ENCODE data around the gene NCAM1.

GRCh38 chr11:113283881-113284280 is 322.7 kb downstream of the NCAM1 start:
- TF ChIP-seq FOSL2 (IDR thresholded peaks at IDR 0.05) (no peak), FOSL2 (CRISPR knock-in tag; IDR thresholded peaks at IDR 0.05) (no peak), USF2 (IDR thresholded peaks at IDR 0.05) (no peak), CHD2 (IDR thresholded peaks at IDR 0.05; ENCODE audit: low read length, partially characterized antibody) (no peak), CTCF (IDR thresholded peaks at IDR 0.05) (no peak)

Measured in A549 (cell line).